H54 (cell line): Measurements from ENCODE around the gene GLS.

ENCODE experiments used
- DNase-seq: peaks from one replicate; pipeline ENCODE4 v3.0.0; 2011; ENCODE audit warnings: low spot score, mixed read lengths; ENCODE audit not compliant: insufficient read length
- FAIRE-seq: peaks from 3 replicates; lab custom pipeline; 2011; peaks lifted over from hg19 to GRCh38; lab: Jason Lieb, UNC
- POLR2A ChIP-seq: IDR thresholded peaks from 2 replicates; pipeline ENCODE4 v1.6.1; 2011; ENCODE audit warnings: low read depth, mild to moderate bottlenecking, low read length

GLS gene

DNA sequence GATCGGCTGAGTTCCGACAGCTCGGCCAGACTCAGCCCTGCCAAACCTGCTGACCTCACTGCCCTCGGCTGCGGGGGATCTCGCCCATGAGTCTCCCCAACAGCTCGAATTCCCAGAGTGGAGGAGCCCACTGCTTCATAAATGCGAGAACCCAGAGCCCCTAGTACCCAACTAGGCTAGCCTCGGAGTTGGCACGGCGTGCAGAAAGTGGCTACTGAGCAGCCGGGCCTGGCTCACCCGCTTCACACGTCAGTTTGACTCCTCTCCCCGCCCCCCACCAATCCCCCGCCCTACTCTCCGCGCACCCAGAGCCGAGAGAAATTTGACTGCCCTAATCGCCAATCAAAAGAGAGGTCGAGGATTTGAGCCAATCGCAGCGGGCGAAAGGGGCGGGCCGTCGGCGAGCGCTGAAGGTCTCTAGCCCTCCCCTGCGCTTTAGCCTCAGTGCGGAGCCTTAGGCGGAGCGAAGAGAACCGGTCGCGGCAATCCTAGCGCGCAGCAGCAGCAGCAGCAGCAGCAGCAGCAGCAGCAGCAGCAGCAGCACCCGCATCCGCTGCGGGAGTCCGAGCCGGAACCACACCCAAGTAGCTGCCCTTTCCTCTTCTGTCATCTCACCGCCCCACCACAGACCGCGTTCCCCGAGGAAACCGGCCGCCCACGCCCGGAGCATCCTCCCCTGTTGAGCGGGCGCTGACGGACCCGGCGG, at the start of gene GLS:
GLS (plus strand) TSS at position 444 of the 706 bp plus-strand sequence. CDS start 264 bp downstream, outside the sequence.
- TF ChIP-seq POLR2A, result peak; percentile 91
- DNase-seq (peak; percentile 90), FAIRE-seq (peak; percentile 91)

DNA sequence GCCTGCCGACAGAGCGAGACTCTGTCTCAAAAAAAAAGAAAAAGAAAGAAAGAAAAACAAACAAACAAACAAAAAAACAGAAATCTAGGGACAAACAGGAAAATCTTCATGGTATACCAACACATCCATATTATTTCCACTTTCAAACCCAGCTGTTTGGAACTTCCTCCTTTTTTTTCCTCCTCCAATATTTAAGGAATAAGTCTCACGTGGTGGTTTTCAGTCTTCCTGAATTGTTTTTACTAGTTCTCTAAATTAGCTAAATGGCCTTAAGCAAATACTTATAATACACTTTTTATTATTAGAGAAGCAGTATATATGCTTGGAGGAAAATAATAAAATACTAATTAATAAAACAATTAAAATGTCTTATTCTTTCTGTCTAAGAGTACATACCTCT, 48.7 kb upstream of the GLS start:
- no peak for TF ChIP-seq POLR2A
- DNase-seq (no peak), FAIRE-seq (no peak)

DNA sequence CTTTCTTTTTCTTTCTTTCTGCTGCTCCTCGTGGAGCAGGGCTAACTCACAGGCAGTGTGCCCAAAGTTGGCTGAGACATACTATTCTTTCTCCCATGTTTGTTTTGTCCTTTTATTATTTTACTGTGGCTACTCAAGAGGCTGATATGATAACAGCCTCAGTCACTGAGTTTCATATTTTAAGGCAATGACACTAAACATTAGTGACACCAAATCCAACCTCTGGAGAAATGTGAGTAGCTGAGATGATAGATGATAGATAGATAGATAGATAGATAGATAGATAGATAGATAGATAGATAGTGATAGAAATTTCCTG, 45.8 kb upstream of the GLS start:
- DNase-seq (no peak), FAIRE-seq (no peak)
- no peak for TF ChIP-seq POLR2A

DNA sequence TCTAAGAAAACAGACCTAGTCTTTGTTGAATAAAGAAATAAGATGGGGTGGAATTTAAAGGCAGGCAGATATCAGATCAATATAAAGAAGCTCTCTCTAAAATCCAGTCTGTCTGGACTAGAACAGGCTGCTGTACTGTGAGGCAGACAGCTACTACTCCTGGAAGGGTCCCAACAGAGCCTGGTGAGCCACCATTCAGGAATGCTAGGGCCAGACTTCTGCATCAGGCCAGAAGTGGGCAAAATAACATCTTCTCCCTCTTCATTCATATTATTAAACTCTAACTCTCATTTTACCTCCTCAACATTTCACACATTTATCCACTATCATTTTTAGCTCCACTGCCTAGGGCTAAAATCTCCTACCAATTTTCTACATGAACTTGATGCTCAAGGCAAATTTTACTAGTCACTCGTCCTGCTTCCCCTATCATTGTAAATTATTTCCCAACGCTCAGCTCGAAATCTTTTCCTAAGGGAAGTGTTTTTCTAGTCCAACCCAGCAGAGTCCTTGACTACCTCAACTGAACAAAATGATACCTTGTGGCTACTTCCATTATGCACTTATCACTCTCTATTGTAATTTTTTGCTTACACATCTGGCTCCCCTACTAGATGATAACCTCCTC, 45.2 kb upstream of the GLS start:
- peak; percentile 99 for FAIRE-seq

DNA sequence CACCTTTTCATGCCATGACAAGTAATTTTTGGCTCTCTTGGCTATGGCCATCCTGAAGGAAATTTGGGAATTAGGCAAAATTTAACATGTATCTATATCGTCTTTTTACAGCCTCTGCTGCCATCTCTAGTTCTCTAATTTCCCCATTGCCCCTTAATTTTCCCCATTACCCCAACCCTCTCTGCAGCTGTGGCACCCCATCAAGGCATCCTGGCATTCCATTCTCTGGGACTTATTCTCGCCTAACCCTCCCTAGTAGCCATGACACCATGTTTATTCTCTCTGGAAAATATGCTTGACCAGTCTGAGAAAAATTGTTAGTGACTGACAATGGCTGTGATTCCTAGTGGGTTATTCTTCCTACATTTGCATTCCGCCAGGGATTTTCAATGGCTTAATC, 43.9 kb upstream of the GLS start:
- no peak for FAIRE-seq
- no peak for DNase-seq
- no peak for TF ChIP-seq POLR2A

More for the DNA sequence above, 45.2 kb upstream of the GLS start:
- DNase-seq, result peak; percentile 38
- no peak for TF ChIP-seq POLR2A

DNA sequence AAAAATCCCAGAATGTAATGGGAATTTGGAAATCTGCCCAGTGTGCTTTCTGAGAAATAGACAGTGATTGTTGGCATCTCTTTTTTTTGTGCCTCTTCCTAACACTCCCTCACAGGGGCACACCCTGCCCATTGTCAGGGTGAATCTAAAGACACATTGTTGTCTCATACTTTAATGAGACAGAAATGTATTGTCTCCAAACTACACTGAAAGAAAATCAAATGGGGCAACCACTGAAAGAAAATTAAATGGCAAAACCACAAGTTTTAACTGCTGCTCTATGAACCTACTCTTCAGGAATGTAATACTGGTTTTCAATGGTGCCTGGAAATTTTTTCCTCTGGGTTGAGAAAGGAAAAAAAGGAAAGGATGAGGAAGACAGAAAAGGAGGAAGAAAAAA, 43.2 kb upstream of the GLS start:
- TF ChIP-seq POLR2A, result no peak
- FAIRE-seq, result peak; percentile 96
- DNase-seq, result no peak

DNA sequence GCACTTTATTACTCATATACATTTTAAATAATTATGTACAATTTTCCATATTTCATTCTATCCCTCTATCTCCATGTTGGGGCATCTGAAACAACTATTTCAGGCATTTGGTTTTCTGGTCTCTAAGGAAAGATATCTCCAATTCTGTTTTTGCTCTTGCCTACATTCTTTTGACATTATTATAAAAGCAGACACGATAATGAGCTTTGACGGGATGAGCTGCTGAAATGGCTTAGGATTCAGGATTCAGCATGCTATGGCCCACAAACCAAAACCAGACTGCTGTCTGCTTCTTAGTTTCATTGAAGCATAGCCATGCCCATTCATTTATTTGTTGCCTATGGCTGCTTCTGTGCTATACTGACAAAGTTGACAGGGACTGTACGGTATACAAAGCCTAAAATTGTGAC, 42.7 kb upstream of the GLS start:
- FAIRE-seq (no peak), DNase-seq (no peak)
- TF ChIP-seq POLR2A, result no peak

DNA sequence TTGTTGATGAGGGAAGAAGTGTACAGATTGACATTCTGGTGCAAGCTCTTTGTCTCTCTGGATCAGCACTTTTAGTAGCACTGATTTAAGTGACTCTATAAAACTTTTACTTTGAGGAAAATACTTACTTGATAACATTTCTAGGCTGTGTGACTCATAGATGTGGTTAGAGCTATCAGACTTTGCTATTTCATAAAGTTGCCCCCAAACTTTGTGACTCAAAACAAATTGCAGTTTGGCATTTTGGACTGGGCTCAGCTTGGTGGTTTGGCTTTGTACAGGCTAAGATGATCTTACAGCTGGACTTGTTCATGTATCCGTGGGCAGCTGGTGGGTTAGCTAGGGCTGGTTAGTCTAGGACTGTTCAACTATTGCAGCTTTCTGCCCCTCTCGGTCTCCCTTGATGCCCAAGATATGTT, 42.1 kb upstream of the GLS start:
- no peak for TF ChIP-seq POLR2A
- FAIRE-seq (peak; percentile 95), DNase-seq (no peak)

DNA sequence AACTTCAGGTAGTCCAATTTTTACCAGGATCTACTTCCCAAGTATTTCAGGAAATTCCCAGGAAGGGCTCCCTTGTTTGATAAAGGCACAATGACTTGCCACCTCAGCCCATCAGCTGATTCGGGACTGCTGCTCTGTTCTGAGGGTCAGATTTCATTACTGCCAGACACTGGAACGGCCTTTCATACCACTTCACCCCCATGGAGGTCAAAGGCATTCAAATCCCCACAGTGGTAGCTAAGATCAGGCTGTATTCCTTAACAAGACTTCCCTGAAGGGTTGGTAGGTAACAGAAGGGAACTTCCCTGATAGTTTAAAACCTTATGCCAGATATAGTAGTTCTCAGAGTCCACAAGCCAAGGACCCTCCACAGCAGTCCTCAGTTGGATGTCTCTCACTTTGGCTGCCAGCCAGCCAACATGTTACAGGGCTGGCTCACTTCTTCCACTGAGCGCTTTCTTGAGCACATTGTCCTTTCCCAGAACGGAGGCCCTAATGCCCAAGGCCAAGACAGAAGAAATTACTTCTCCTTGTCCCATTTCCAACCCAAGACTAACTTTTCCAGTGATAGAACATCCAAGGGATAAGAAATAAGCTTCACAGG, 40.0 kb upstream of the GLS start:
- no peak for TF ChIP-seq POLR2A
- no peak for FAIRE-seq
- no peak for DNase-seq

DNA sequence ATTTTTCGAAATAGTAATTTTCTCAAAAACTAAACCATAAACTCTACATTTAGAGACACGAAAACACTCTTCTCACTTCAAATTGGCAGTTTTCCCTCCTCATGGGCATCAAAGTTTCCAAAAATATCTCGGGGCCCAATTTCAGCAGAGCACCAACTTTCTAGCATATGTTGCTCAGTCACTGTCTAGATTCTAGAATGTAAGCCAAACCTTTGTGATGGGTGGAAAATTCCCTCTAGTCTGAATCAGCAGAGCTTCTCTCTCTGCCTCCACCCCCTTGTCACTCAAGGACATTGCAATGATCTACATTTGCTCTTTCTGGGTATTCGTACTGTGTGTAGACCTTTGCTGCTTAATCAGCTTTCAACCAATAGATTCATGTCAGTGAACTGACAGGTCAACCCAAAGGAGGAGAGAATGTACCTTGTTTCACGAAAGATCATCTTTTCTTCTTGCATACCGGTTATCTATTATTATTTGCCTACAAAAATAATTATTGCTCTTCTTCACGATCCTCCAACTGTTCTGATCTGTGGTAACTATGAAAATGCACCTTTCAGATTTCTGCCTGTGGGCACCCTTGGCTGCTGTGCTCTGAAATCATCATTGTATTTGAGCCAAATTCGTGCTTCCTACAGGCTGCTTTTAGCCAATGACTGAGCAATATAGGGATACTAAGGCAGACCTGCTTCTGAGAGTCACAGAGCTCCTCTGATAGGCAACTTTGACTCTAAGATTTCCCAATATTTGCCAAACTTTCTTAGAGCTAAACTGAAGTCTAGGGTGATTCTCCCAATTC, 38.7 kb upstream of the GLS start:
- DNase-seq (no peak), FAIRE-seq (peak; percentile 15)
- no peak for TF ChIP-seq POLR2A

DNA sequence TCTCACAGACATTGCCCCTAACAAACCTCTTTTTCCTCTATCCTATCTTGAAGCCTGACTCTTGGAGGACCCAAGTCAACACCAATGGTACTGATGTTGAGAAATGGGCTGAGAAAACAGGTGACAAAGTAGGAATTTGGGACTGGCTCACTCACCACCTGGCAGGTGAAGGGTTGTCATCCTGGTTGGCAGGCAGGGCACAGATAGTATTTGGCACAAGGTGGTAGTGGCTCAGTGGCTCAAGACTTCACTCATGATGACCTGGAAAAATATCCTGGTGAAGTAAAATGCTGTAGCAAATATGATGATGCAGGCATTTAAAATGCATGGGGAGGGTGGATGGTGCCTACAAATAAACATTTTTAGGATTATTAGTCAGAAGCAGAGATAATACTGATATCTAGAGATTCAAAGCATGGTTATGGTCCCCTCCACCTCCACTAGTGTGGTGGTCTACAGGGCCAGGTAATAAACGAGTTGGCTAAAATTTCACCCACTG, 38.0 kb upstream of the GLS start:
- no peak for DNase-seq
- TF ChIP-seq POLR2A, result no peak
- no peak for FAIRE-seq

DNA sequence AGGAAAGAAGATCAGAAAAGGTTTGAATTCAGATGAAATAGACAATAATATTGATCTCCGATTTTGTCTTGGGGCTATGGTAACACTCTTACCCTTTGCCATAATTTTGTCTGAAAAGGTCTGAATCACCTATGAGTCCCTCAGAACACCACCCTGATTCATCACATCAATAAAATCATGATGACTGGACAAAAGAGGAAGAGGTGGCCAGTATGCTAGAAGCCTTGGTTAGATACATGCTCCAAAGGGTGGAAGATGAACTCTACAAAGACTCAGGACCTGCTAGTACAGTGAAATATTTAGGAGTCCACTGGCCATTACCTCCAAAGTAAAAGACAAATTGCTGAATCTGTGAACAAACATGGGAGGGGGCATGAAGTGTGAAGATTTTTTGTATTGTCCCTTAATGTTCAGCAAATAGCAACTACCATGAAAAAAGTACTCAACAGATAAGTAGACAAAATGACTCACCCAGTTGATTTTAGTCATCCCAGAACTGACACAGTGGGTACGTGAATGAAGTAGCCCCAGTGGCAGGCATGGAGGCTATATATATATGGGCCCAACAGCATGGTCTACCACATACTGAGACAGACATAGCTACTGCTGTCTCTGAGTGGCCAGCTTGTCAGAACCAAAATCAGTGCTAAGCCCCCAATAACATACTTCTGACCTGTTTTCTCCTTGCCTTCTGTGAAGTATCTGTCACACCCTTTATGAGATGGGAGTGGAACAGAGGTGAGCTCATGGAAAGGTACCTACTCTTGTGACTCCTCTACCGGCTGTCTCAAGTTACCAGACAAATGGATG, 36.5 kb upstream of the GLS start:
- TF ChIP-seq POLR2A, result no peak
- peak; percentile 91 for FAIRE-seq
- DNase-seq, result no peak
